Hematopoietic multipotent progenitor cell treated with erythropoietin and hydrocortisone succinate and interleukin-3 and kit ligand, for 6 days (in vitro differentiated cells): Measurements from ENCODE around the gene C19orf53.
"Not testable (repeated sequence)": the region's sequence is repeated elsewhere in the genome, so short reads cannot be mapped to it uniquely, and the experiment has no call there.

Experiments
- DNase-seq: peaks from one replicate; pipeline ENCODE4 v3.0.0-alpha.2; 2015

Gene C19orf53

GRCh38 chr19:13764101-13764807 lies 10.0 kb upstream of the C19orf53 start, which contains the start of gene MRI1:
Gene MRI1, plus strand, starts transcription at chr19:13764522. Its CDS starts 67 bp downstream, at chr19:13764589.
- peak; percentile 82 for DNase-seq

GRCh38 chr19:13764821-13765394 lies 9.3 kb upstream of the C19orf53 start:
- peak; percentile 55 for DNase-seq

- DNase-seq: peak; percentile 27
Measured at GRCh38 chr19:13765395-13766094, 8.7 kb upstream of the C19orf53 start.

- no peak for DNase-seq
Measured at GRCh38 chr19:13766095-13766481, 8.2 kb upstream of the C19orf53 start.

GRCh38 chr19:13768510-13768909 lies 5.7 kb upstream of the C19orf53 start:
- DNase-seq: no peak

GRCh38 chr19:13770013-13770635 lies 4.1 kb upstream of the C19orf53 start:
- no peak for DNase-seq

- no peak for DNase-seq
Measured at GRCh38 chr19:13778398-13778797, 4.1 kb downstream of the C19orf53 start.

- DNase-seq: no peak
Measured at GRCh38 chr19:13778847-13779246, 4.6 kb downstream of the C19orf53 start.

- not testable (repeated sequence) for DNase-seq
Measured at GRCh38 chr19:13779794-13780193, 5.5 kb downstream of the C19orf53 start.

GRCh38 chr19:13781547-13781946 lies 7.3 kb downstream of the C19orf53 start:
- peak; percentile 51 for DNase-seq

GRCh38 chr19:13782537-13782936 lies 8.3 kb downstream of the C19orf53 start:
- no peak for DNase-seq

- DNase-seq: no peak
Measured at GRCh38 chr19:13783565-13784500, 9.6 kb downstream of the C19orf53 start.

GRCh38 chr19:13784731-13785452 lies 10.6 kb downstream of the C19orf53 start:
- peak; percentile 85 for DNase-seq

GRCh38 chr19:13788991-13789390 lies 14.7 kb downstream of the C19orf53 start:
- DNase-seq: peak; percentile 37

GRCh38 chr19:13790354-13790753 lies 16.1 kb downstream of the C19orf53 start:
- DNase-seq: peak; percentile 65

- DNase-seq: not testable (repeated sequence)
Measured at GRCh38 chr19:13793317-13793716, 19.1 kb downstream of the C19orf53 start.

- DNase-seq: peak; percentile 60
Measured at GRCh38 chr19:13794398-13794756, 20.1 kb downstream of the C19orf53 start.

- peak; percentile 100 for DNase-seq
Measured at GRCh38 chr19:13794757-13795589, 20.7 kb downstream of the C19orf53 start, which contains the start of gene ZSWIM4. Gene ZSWIM4, plus strand, starts transcription at chr19:13795443. Its CDS starts 206 bp downstream, at chr19:13795649.

GRCh38 chr19:13795595-13796300 lies 21.5 kb downstream of the C19orf53 start:
- DNase-seq: no peak
